RKO (cell line): ENCODE data around the gene NKRF.

Experiments used
- DNase-seq: peaks from one replicate; pipeline ENCODE4 v3.0.0-alpha.2; 2016; ENCODE audit warnings: low spot score

Gene NKRF

GRCh38 chrX:119614776-119615175, 8.6 kb upstream of the NKRF start:
- no peak for DNase-seq

DNA sequence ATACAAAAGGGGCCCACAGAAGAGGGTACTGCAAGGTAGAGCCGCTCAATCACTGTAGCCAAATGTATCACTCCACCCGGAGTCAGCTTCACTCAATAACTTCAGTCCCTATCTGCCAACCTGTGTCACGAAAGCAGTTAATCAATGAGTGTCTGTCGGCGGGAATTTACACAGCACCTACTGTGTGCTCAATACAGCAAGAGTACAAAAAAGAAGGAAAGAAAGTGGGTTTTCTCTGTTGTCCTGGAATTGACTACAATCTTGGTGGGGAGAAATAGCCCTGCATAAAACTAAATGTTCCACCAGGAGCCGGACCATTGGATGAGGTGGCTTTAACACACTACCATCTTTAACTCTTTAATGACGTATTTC, 780 bp upstream of the NKRF start:
- DNase-seq = no peak

DNA sequence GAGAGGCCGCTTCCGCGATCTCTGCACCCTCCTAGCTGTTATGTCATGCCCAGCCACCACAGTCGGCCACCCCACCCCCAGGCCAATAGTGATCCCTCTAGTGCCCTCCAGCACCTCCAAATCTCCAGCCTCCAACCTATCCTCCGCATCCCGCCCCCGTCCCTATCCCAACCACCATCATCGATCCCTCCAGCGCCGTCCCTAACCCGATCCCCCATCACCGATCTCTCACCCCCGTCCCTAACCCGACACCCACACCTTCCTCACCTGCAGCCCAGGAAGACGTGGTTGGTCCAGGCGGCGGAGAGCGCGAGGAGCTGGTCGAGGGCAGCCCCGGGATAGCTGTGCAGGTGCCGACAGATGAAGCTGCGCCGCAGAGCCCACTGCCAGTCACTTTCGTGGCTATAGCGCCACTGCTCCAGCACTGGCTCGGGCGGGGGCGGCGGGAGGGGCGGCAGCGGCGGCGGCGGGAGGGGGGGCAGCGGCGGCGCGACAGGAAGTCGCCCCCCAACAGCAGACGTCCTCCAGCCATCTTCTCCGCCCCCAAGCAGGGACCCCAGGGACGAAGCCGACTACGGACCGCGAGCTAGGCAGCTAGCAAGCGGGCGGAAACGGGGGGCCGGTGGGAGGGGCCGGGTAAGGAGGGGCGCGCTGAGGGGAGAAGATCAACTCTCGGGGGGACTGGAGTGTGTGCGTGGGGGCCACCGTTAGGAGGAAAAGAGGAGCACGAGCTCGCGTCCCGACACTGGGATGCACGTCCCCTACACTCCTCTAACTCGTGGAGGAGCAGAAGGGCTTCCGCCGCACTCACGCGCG, 552 bp downstream of the NKRF start:
- peak; percentile 30 for DNase-seq

DNA sequence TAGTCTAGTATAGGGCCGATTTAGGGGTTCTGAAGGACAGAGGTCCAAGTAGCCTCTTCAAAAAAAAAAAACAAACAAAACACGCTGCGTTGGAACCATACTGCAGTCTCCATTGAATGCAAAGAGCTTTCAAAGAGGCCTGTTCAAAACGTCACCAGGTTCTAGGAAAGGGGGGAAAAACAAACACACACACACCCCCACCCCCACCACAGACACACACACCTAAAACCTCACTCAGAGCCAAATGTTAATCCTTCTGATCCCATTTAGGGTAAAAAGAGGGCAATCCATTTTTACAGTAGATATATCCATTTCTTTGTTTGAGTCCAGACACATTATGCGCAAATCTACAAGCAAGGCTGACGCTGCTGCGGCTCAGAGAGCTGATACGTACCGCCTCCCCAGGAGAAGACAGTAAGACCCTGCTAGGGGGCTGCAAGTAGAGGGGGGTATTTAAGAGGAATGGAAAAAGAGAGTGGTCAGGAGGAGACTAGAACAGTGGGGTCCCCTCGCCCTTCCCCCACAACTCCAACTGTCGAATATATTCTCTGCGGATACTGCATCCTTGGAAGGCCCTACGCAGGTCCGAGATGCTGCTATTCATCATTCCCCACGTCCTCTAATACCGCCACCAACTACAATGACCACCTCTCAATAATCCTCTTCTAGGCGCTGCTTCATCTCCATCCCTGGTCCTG, 1.3 kb downstream of the NKRF start:
- DNase-seq = no peak

DNA sequence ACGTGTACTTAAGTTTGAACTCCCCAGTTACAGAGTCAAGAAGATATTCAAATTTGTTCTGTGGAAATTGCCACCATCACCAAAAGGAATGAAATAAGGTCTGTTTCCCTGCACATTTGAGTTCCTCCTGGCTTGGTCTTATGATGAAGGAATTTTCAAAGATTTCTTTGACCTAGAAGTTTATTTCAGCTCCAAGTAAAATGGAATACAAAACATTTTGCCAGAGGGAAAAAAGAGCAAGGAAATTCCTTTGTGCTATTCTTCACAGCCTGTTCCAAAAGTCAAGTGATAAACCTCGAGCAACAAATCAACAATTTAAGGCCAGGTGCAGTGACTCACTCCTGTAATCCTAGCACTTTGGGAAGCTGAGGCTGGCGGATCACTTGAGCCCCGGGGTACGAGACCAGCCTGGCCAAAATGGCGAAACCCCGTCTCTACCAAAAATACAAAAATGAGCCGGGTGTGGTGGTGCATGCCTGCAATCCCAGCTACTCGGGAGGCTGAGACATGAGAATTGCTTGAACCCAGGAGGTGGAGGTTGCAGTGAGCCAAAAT, 3.4 kb downstream of the NKRF start:
- no peak for DNase-seq

DNA sequence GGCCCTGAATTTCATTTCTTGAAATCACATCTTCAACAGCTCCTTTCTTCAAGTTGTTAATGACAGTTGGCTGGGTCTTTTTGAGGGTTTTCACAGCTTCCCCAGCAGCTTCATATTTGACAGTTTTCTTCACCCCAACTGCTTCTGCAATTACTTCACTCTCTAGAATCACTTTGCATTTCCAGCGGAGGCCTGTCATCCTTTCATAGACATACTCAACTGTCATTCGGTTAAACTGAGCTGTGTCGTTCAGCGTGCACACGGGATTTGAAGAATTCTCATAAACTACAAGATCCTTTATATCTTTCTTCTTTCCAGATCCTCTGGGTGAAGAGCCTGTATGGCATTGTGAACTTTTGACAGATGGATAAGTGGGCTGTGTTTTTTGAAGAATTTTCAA, 16.4 kb downstream of the NKRF start:
- no peak for DNase-seq

DNA sequence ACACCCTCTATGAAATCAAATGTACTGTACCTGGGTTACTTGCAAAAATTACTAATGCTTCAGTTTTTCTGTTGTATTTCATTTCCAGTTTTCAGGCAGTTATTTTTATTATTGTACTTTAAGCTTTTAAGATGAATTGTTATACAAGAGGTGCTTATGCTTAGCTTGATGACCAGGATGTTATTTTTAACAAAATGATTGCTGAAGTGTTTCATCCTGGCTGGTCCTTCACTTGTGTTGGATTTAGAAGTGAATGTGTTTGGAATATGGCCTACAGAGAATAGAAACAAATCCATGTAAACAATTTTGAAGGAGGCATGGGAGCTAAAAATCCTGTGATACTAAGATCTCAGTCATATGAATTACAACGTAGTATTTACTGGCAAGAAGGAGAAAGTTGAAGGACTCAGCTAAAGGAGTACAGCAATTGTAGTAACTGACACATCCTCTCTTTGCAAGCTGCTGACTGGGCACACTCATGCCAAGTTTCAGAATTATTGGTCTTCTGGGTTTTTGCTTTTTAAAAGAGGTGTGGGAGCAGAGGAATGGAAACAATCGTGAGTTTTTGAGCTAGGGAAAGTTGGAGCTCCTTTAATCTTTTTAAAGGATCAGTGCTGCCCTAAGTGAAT, 22.7 kb downstream of the NKRF start:
- no peak for DNase-seq

- no peak for DNase-seq
These were observed 26.8 kb downstream of the NKRF start for GRCh38 chrX:119579414-119579813.

DNA sequence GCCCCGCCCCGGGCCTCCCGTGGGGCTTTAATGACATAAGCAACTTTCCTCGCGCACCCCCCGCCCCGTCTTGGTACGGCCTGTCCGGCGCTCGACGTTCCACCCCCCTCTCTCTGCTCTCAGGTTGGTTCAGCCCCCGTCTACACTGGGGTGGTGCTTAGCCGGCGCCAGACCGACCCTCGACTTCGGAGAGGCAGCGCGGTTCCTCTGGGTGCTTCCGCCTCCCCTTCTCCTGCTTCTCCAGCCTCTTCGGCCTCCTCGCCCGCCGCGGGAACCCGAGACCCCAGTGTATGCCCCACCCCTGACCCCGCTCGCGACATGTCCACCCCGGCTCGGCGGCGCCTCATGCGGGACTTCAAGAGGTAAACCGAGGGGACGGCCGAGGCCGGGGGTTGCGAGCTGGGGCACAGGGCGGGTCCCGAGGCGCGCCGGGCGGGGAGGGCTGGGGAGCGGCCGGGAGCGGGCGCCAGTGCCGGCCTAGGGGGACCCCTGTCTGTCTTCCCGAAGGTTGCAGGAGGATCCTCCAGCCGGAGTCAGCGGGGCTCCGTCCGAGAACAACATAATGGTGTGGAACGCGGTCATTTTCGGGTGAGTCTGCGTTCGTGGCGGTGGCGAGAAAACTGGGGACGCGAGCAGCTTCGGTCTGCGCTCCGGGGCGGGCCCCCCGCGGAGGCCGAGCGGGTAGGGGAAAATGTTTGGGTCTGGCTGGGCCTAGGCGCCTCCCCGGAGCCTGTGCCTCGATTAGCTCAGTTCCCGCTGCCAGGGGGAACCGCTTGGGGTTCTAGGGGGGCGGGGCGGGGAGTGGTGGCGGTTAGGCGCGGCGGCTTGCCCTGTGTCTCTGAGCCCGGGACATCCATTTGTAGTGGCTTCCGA, 31.6 kb downstream of the NKRF start, which contains the start of gene UBE2A:
UBE2A (plus strand) TSS at position 170 of the 873 bp plus-strand sequence; CDS start at position 319, 149 bp downstream.
- peak; percentile 90 for DNase-seq

DNA sequence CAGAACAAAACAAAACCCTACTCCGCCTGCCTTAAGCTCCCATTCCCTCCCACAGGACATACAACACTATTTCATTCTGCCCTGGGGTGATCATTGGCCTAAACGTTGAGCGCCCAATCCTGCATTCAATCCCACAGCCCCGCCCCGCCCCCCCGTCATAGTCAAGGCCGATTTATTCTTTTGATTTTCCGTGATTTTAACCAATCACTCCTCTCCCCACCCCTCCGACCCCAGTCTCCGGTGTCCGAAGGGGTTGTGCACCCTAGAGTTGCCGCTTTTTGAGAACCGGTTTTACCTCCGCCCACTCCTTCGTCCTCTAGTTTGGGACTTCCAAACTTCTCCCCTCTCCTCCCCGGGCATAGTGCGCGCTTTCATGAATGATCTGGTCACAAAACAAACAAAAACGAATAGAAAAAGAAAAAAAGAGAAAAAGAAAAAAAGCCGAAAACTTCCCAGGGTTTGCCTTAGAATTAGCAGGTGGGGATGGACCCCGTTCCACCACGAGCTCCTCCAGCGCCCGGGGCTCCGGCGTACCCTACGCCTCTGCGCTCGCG, 32.3 kb downstream of the NKRF start:
- peak; percentile 53 for DNase-seq

DNA sequence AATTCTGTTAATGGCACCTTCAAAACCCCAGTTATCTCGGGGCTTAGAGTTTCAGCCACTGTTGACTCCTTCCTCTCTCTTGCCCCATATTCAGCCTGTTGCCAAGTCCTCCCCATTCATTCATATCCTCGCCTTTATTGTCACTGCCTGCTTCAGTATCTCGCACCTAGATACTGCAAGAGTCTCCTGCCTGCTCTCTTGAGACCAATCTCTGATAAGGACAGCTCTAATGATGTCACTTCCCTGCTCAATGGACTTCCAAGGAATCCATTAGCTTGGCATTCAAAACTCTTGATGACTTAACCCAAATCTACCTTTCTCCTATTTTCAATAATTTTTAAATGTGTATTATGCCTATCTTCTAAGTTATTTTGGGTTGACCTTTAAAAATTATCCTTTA, 33.0 kb downstream of the NKRF start:
- DNase-seq = no peak

- no peak for DNase-seq
These were observed 35.8 kb downstream of the NKRF start for GRCh38 chrX:119570351-119570835.

DNA sequence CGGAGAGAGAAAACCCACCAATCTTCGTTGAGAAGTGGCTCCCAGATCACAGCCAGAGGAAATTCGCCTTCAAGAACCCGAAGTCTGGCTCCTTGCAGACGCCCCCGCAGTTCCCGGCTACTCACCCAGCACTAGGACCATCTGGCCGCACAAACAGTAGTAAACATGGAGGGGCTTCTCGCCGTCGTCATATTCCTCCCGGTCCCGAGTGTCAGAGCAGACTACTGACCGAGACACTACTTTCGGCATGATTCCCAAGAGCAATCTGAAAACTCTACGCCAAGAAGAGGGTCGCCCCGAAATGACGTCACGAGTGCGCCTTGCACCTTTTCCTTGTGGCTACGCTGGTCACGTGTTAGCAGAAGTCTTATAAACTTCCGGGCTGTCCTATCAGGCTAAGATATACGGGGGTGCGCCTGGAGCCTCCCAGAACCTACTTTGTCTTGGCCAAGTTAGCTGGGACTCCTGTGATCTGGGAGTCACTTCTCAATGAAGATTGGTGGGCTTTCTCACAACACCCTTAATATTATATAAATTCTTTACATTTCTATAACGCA, 41.0 kb downstream of the NKRF start, which contains the start of gene STEEP1:
STEEP1 (minus strand) TSS at position 303 of the 557 bp plus-strand sequence; CDS start at position 249, 54 bp downstream.
- DNase-seq = peak; percentile 95

GRCh38 chrX:119552508-119552907, 53.7 kb downstream of the NKRF start:
- no peak for DNase-seq

DNA sequence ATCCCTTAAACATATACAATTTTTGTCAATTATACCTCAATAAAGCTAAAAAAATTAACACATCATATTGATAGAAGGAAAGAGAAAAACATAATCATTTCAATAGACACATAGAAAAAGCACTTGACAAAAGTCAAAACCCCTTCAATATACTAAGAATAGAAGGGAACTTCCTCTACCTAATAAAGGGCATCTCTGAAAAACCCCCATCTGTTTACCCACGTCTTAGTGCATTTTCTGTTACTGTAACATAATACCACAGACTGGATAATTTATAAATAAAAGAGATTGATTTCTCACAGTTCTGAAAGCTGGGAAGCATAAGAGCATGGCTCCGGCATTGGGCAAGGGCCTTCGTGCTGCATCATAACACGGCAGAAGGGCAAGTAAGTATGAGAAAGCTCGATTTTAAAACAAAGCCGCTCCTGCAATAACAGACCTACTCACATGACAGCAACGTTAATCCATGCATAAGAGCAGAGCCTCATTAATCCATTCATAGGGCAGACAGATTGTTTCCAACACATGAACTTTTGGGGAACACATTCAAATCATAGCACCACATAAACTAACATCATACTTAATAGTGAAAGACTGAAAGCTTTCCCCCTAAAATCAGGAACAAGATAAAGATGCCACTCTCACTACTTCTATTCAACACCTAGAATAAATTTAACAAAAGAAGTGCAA, 56.8 kb downstream of the NKRF start:
- no peak for DNase-seq

DNA sequence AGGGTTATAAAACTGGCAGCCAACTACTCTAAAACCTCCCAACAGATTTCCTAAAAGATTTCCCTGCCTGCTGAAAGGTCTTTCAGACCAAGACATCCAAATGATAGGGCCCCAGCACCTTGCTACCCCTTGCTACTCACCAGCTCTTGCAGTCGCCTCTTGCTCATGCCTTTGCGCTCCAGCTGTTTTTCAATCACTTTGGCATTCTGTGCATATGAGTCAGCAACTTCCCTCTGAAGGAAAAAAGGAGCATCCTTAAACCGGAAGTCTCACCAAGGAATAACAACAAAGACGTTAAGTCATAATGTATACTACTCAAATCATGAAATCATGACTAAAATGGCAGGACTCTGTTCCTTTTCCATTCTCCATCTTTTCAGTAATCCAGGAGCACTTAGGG, 65.0 kb downstream of the NKRF start:
- peak; percentile 82 for DNase-seq

GRCh38 chrX:119539872-119540271, 66.4 kb downstream of the NKRF start:
- no peak for DNase-seq
